K562 (cell line): Measurements from ENCODE around the gene TIMM17A. TPM values are rescaled to one million over a fixed set of nuclear protein-coding genes. Genes with fewer than 3 reads are reported as not detected.
A peak's percentile ranks its signal among the peaks of the same experiment; 100 is the strongest.

Experiments used
- ATAC-seq: fragments of 200-7000 bp; cut with Tn5 transposase; 3 replicates; pipeline ENCODE4 v1.9.1; 2020; ENCODE audit warnings: moderate library complexity
- BruUV-seq: library from RNA; stranded (reverse); fragments of 400-500 nt; replicated peaks from 2 replicates; lab custom pipeline; 2021; lab: Mats Ljungman, UMichigan
- CTCF ChIA-PET: fragments of 300-600 bp; formaldehyde crosslinking; extraction: SDS; loops from one replicate; lab custom pipeline; 2021; ENCODE audit warnings: low intra/inter-chr PET ratio; lab: Yijun Ruan, JAX
- POLR2A ChIA-PET: fragments of 300-600, 350-650 bp; sonication (Branson Sonifier 250); formaldehyde crosslinking; extraction: SDS; loops from one replicate; lab custom pipeline; 2021; ENCODE audit warnings: antibody characterized with exemption, inconsistent platforms; lab: Yijun Ruan, JAX
- DNase-seq, 4 experiments: peaks; one replicate each; pipeline versions ENCODE4 v3.0.0 to v3.0.0-alpha.2; 2011 to 2018; ENCODE audit warnings: low spot score in 3 of 4, mixed read lengths in 3 of 4; ENCODE audit errors: extremely low read depth in 1 of 4
- FAIRE-seq: peaks from 2 replicates; lab custom pipeline; 2011; peaks lifted over from hg19 to GRCh38; lab: Jason Lieb, UNC
- H2AFZ ChIP-seq: 2 replicates; pipeline ENCODE4 v1.6.0; 2011; ENCODE audit warnings: low read depth, low read length, control low read depth, inconsistent platforms
- H3K27ac ChIP-seq: fragments of 200-600 bp; 3 replicates; pipeline ENCODE4 v1.8.0; 2011; ENCODE audit warnings: low read depth, mild to moderate bottlenecking, control low read depth, inconsistent platforms, low read length, moderate library complexity, mixed read lengths; ENCODE audit errors: extremely low read depth
- H3K27me3 ChIP-seq, 2 experiments: fragments of 300-600 bp in 1 of 2; 2 replicates in 1 of 2; 3 replicates in 1 of 2; pipeline versions ENCODE4 v1.6.0 to v1.8.0; 2011; ENCODE audit warnings: inconsistent platforms in 2 of 2, low read length in 2 of 2, mild to moderate bottlenecking in 1 of 2, mixed read lengths in 1 of 2, moderate library complexity in 1 of 2; ENCODE audit not compliant: control insufficient read depth in 2 of 2, insufficient read depth in 2 of 2
- H3K36me3 ChIP-seq: fragments of 300-600 bp; 3 replicates; pipeline ENCODE4 v1.8.0; 2011; ENCODE audit warnings: mild to moderate bottlenecking, low read length, inconsistent platforms; ENCODE audit not compliant: control insufficient read depth, insufficient read depth
- H3K4me1 ChIP-seq, 2 experiments: fragments of 200-600 bp in 1 of 2; replicated peaks in 1 of 2; 2 replicates in 1 of 2; 3 replicates in 1 of 2; pipeline versions ENCODE4 v1.5.1 to v1.8.0; 2011; ENCODE audit warnings: inconsistent platforms in 2 of 2, low read length in 2 of 2, mild to moderate bottlenecking in 1 of 2, mixed read lengths in 1 of 2, moderate library complexity in 1 of 2; ENCODE audit not compliant: control insufficient read depth in 2 of 2, insufficient read depth in 2 of 2
- H3K4me2 ChIP-seq: 2 replicates; pipeline ENCODE4 v1.6.1; 2011; ENCODE audit warnings: low read length, control low read depth, inconsistent platforms, mixed read lengths; ENCODE audit not compliant: insufficient read depth
- H3K4me3 ChIP-seq: fragments of 200-600 bp; sonication (generic), shearing (Covaris generic); 2 replicates; pipeline ENCODE4 v1.5.1; 2016; ENCODE audit warnings: control low read depth, inconsistent platforms
- H3K79me2 ChIP-seq: fragments of 200-600 bp; 3 replicates; pipeline ENCODE4 v1.8.0; 2011; ENCODE audit warnings: low read length, inconsistent platforms; ENCODE audit not compliant: control insufficient read depth, insufficient read depth
- H3K9ac ChIP-seq, 2 experiments: 2 replicates each; pipeline versions ENCODE4 v1.6.0 to v1.6.1; 2011; ENCODE audit warnings: low read depth in 2 of 2, low read length in 2 of 2, control low read depth in 1 of 2, inconsistent platforms in 1 of 2, mild to moderate bottlenecking in 1 of 2, mixed read lengths in 1 of 2; ENCODE audit not compliant: insufficient read depth in 1 of 2
- H3K9me1 ChIP-seq: one replicate; pipeline ENCODE4 v1.6.0; 2011; ENCODE audit warnings: inconsistent platforms, mild to moderate bottlenecking, low read length, moderate library complexity; ENCODE audit not compliant: control insufficient read depth, insufficient read depth
- H3K9me3 ChIP-seq: replicated peaks from 2 replicates; pipeline ENCODE4 v1.5.1; 2011; ENCODE audit warnings: low read depth, low read length, inconsistent platforms; ENCODE audit not compliant: control insufficient read depth, insufficient read depth
- H4K20me1 ChIP-seq: replicated peaks from 2 replicates; pipeline ENCODE4 v1.6.1; 2011; ENCODE audit warnings: low read length, inconsistent platforms, mixed read lengths; ENCODE audit not compliant: control insufficient read depth, insufficient read depth
- NEUROD1 ChIP-seq: fragments of 150-350 bp; IDR thresholded peaks from 2 replicates; pipeline ENCODE4 v1.6.1; 2014; ENCODE audit warnings: borderline replicate concordance, low read length, low read depth; ENCODE audit not compliant: partially characterized antibody
- RBFOX2 ChIP-seq: fragments of 200-400 bp; formaldehyde crosslinking; IDR thresholded peaks from 2 replicates; pipeline ENCODE4 v1.6.1; 2017; ENCODE audit warnings: low read depth, mild to moderate bottlenecking, low read length, moderate library complexity
- SMARCA4 ChIP-seq: fragments of 450-650 bp; IDR thresholded peaks from 2 replicates; pipeline ENCODE4 v1.6.1; 2016
- ZNF121 ChIP-seq: sonication (generic); formaldehyde crosslinking; conservative IDR thresholded peaks from 2 replicates; pipeline ENCODE4 v1.8.0; 2022; ENCODE audit warnings: missing genetic modification reagents
- ZNF23 ChIP-seq: fragments of 250-450 bp; sonication (Bioruptor Pico); IDR thresholded peaks from 2 replicates; pipeline ENCODE4 v1.4.0; 2020; ENCODE audit warnings: mild to moderate bottlenecking
- ZNF324 ChIP-seq: fragments of 250-450 bp; sonication (Bioruptor Pico); IDR thresholded peaks from 2 replicates; pipeline ENCODE4 v1.4.0; 2020; ENCODE audit warnings: mild to moderate bottlenecking
- WGBS: fragments of 100-300 bp; shearing (Covaris generic); methylation state at CpG from one replicate; pipeline ENCODE4 v1.1.6; 2016; ENCODE audit warnings: low coverage, mixed read lengths; ENCODE audit not compliant: insufficient coverage; ENCODE audit errors: missing lambda C conversion rate; 5-methylcytosine and 5-hydroxymethylcytosine counted together
- in situ Hi-C: fragments of 300-500 bp; cut with MboI; formaldehyde crosslinking; loops from 4 replicates; pipeline ENCODE4 v1.15.0; 2018; ENCODE audit warnings: inconsistent platforms, mixed read lengths
- intact Hi-C: fragments of 100-400 bp; cut with micrococcal nuclease; formaldehyde crosslinking; loops from 2 replicates; pipeline ENCODE4 v1.14.2; 2022
- polyA plus RNA-seq, 8 experiments: library from polyadenylated mRNA; depleted of rRNA in 4 of 8; stranded (reverse) in 5 of 8; unstranded in 3 of 8; fragments of >200 nt; fragmentation: Nextera tagmentation in 2 of 8; fragmentation: Illumina TruSeq in 1 of 8; extraction: Ambion mirVana in 2 of 8; extraction: Trizol in 1 of 8; gene quantifications; 2 replicates each; pipeline versions ENCODE4 v1.2.1 to v1.2.3, GENCODE V29; 2011 to 2014; ENCODE audit warnings: inconsistent platforms in 1 of 8, missing spikeins in 1 of 8
- total RNA-seq, 7 experiments: library from RNA; depleted of rRNA in 6 of 7; stranded (reverse); fragments of >200 nt in 6 of 7; fragmentation: Illumina TruSeq in 2 of 7; extraction: Trizol in 2 of 7; gene quantifications; 2 replicates each; pipeline versions ENCODE4 v1.2.1 to v1.2.3, GENCODE V29; 2011 to 2021; ENCODE audit warnings: low replicate concordance in 1 of 7
- TF ChIP-seq, protein P1 (sequence below): fragments of 200-800 bp; sonication (Bioruptor generic); IDR thresholded peaks from 2 replicates; pipeline ENCODE4 v1.6.1; 2017; ENCODE audit warnings: missing genetic modification characterization, missing compliant biosample characterization

Gene TIMM17A
- total and polyA plus RNA-seq, 9 of the 15 experiments (the other 6 are each of a cell fraction or from before 2014, with no cell fraction given), result 116 to 744 (median 180) TPM

DNA sequence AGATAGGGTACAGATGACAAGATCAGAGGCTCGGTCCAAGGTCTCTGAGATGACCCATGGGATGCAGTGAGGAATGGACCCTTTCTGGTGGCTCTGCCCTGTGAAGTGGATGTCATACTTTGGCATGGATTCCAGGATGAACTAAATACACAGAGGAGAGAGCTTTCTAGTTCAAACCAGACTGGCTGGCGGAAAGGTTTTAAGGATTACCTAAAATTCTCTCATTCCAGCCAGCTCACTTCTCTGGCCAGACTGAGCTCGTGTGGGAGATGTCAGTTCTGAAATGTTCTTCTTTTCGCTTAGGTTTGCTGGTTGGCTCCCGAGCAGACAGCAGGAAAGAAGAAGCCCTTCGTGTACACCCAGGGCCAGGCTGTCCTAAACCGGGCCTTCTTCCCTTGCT lies 33.3 kb downstream of the TIMM17A start (continued):
- no peak for TF ChIP-seq NEUROD1
- TF ChIP-seq, protein P1, sequence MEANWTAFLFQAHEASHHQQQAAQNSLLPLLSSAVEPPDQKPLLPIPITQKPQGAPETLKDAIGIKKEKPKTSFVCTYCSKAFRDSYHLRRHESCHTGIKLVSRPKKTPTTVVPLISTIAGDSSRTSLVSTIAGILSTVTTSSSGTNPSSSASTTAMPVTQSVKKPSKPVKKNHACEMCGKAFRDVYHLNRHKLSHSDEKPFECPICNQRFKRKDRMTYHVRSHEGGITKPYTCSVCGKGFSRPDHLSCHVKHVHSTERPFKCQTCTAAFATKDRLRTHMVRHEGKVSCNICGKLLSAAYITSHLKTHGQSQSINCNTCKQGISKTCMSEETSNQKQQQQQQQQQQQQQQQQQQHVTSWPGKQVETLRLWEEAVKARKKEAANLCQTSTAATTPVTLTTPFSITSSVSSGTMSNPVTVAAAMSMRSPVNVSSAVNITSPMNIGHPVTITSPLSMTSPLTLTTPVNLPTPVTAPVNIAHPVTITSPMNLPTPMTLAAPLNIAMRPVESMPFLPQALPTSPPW, result no peak

DNA sequence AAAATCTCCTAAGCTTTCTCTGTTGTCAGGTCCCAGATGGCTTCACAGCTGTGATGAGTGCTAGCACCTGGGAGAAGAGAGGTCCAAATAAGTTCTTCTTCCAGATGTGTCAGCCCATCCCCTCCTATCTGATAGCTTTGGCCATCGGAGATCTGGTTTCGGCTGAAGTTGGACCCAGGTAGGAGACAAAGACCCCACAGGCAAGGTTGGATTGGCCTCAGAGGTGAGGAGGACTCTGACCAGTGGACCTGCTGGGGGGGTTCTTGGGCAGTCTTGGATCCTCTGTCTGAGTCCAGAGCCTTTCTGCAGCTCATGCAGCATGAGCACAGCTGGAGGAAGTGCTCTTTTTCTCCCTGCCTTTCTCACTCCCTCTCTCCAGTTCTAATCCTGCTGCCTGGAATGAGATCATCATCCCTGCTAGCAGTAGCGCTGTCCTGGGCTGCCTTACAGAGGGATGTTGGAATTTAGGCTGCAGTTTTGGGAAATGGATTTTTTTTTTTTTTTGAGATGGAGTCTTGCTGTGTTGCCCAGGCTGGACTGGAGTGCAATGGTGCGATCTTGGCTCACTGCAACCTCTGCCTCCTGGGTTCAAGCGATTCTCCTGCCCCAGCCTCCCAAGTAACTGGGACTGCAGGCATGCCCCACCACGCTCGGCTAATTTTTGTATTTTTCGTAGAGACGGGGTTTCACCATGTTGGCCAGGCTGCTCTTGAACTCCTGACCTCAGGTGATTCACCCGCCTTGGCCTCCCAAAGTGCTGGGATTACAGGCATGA lies 34.2 kb downstream of the TIMM17A start:
- no peak overlapping the region for H3K4me2 ChIP-seq
- WGBS, result 92% methylated on average over 10 of the region's 10 CpGs
- peaks cover 24% of the 10 kb centered on the region for H3K79me2 ChIP-seq
- in situ Hi-C loops (no loop called here), intact Hi-C loops (no loop called here)
- CTCF ChIA-PET, result no interaction called here
- ATAC-seq (no peak), DNase-seq (peak in 1 of 4 experiments; percentile 7), FAIRE-seq (no peak)
- POLR2A ChIA-PET, result interaction anchor here (0.8 to 2.8 kb wide), 6 partner anchors 10 to 135 kb away, joined by 3 to 21 read pairs (median 4); no protein-coding TSS in a partner anchor
- peak overlapping the region in 1 of 2 experiments; percentile 43; a peak in 1 of 4 replicates for H3K9ac ChIP-seq
- no peak overlapping the region for H2AFZ ChIP-seq
- H3K27me3 ChIP-seq, result no peaks in the 10 kb centered on the region
- H3K4me1 ChIP-seq, result no peaks in the 10 kb centered on the region; a peak in 1 of 5 replicates
- peaks cover 11% of the 10 kb centered on the region for H4K20me1 ChIP-seq
- TF ChIP-seq ZNF23 (CRISPR knock-in tag) (no peak), ZNF121 (CRISPR knock-in tag) (peak; percentile 69), RBFOX2 (no peak), ZNF324 (CRISPR knock-in tag) (no peak), SMARCA4 (no peak)
- BruUV-seq, result no TSS peak
- H3K9me1 ChIP-seq, result no peaks in the 10 kb centered on the region
- H3K9me3 ChIP-seq, result no peaks in the 10 kb centered on the region
- no peak overlapping the region for H3K4me3 ChIP-seq
- H3K36me3 ChIP-seq, result peaks cover 77% of the 10 kb centered on the region
- H3K27ac ChIP-seq, result no peak overlapping the region
